ENCODE data around the gene HSF4. TPM values are rescaled to one million over a fixed set of nuclear protein-coding genes. Genes with fewer than 3 reads are reported as not detected.

HSF4 gene
- total RNA-seq, 1 experiment from 2014 or later, result 13.9 TPM

DNA sequence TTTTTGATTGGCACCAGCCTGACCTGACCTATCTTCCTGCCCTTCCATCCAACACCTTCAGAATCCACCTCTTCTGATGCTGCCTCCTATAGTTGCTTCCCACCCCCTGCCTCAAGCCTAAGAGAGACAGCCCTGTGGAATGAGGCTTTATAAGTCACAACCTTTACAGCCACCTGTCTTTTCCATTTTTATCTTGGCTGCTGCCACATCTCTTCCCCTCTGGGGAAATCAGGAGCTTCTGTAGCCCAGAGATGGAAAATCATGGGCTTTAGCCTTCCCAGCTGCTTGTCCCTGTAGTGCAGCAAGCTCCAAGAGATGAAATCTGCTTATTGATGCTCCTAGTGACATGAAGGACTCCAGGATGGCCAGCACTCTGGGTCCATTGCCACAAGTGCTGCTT is 36.1 kb upstream of the HSF4 start:
- H3K9me3 ChIP-seq (ENCODE audit: low read depth, low read length, poor library complexity, severe bottlenecking), result no peaks in the 10 kb centered on the region
- ChIA-PET POLR2A (ENCODE audit: low non-redundant PET) (no interaction called here), CTCF (no interaction called here)
- H3K4me3 ChIP-seq (ENCODE audit: low read depth, low read length, poor library complexity, severe bottlenecking), result no peak overlapping the region
- no peak for DNase-seq (ENCODE audit: low spot score)
- TF ChIP-seq, protein P1, sequence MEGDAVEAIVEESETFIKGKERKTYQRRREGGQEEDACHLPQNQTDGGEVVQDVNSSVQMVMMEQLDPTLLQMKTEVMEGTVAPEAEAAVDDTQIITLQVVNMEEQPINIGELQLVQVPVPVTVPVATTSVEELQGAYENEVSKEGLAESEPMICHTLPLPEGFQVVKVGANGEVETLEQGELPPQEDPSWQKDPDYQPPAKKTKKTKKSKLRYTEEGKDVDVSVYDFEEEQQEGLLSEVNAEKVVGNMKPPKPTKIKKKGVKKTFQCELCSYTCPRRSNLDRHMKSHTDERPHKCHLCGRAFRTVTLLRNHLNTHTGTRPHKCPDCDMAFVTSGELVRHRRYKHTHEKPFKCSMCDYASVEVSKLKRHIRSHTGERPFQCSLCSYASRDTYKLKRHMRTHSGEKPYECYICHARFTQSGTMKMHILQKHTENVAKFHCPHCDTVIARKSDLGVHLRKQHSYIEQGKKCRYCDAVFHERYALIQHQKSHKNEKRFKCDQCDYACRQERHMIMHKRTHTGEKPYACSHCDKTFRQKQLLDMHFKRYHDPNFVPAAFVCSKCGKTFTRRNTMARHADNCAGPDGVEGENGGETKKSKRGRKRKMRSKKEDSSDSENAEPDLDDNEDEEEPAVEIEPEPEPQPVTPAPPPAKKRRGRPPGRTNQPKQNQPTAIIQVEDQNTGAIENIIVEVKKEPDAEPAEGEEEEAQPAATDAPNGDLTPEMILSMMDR (conservative IDR thresholded peaks at IDR 0.05; ENCODE audit: low read depth, low read length), result no peak
- TF ChIP-seq EZH2 (IDR thresholded peaks at IDR 0.05; ENCODE audit: borderline replicate concordance, low read depth, low read length, poor library complexity, severe bottlenecking), result no peak
- H3K27me3 ChIP-seq (replicated peaks; ENCODE audit: insufficient read depth, low read depth, low read length, poor library complexity), result no peaks in the 10 kb centered on the region
- no TSS peak for BruUV-seq (replicated peaks)
- H3K27ac ChIP-seq (ENCODE audit: low read depth, low read length, poor library complexity, severe bottlenecking), result no peak overlapping the region
- no peaks in the 10 kb centered on the region for H3K4me1 ChIP-seq (ENCODE audit: insufficient read depth, low read length, poor library complexity, severe bottlenecking)
- peaks cover 29% of the 10 kb centered on the region for H3K36me3 ChIP-seq (ENCODE audit: insufficient read depth, low read length, poor library complexity, severe bottlenecking)
- intact Hi-C loops (cut with micrococcal nuclease; ENCODE audit: unreplicated experiment), result no loop called here

DNA sequence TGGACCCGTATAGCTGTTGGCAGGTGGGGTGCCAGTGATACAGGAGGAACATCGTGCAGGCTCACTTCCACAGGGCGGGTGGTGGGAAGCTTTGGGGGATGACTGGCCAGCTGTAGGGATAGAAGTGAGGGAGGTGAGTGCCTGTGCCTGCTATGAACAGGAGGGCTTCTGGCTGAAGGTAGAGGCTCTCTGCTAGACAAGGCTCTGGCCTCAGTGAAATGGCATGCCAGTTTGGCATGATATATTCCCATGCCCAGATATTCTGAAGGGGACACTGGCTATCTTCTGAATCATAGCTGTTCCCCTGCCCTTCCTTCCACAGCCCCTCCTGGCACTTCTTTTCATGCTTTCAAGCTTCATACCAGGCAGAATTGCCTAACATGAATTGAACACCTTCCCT is 35.7 kb upstream of the HSF4 start:
- Histone ChIP-seq H3K27me3 (replicated peaks; ENCODE audit: insufficient read depth, low read depth, low read length, poor library complexity) (no peaks in the 10 kb centered on the region), H3K4me3 (ENCODE audit: low read depth, low read length, poor library complexity, severe bottlenecking) (no peak overlapping the region), H3K9me3 (ENCODE audit: low read depth, low read length, poor library complexity, severe bottlenecking) (no peaks in the 10 kb centered on the region), H3K4me1 (ENCODE audit: insufficient read depth, low read length, poor library complexity, severe bottlenecking) (no peaks in the 10 kb centered on the region), H3K27ac (ENCODE audit: low read depth, low read length, poor library complexity, severe bottlenecking) (no peak overlapping the region), H3K36me3 (ENCODE audit: insufficient read depth, low read length, poor library complexity, severe bottlenecking) (peaks cover 26% of the 10 kb centered on the region)
- ChIA-PET CTCF (no interaction called here), POLR2A (ENCODE audit: low non-redundant PET) (no interaction called here)
- no TSS peak for BruUV-seq (replicated peaks)
- no peak for DNase-seq (ENCODE audit: low spot score)
- intact Hi-C loops (cut with micrococcal nuclease; ENCODE audit: unreplicated experiment), result no loop called here
- TF ChIP-seq EZH2 (IDR thresholded peaks at IDR 0.05; ENCODE audit: borderline replicate concordance, low read depth, low read length, poor library complexity, severe bottlenecking), result no peak
- TF ChIP-seq, protein P1 (conservative IDR thresholded peaks at IDR 0.05; ENCODE audit: low read depth, low read length), result no peak

- no peaks in the 10 kb centered on the region for H3K4me1 ChIP-seq (ENCODE audit: insufficient read depth, low read length, poor library complexity, severe bottlenecking)
- DNase-seq (ENCODE audit: low spot score), result no peak
- intact Hi-C loops (cut with micrococcal nuclease; ENCODE audit: unreplicated experiment), result no loop called here
- H3K36me3 ChIP-seq (ENCODE audit: insufficient read depth, low read length, poor library complexity, severe bottlenecking), result peaks cover 27% of the 10 kb centered on the region
- POLR2A ChIA-PET (ENCODE audit: low non-redundant PET), result no interaction called here
- no peak overlapping the region for H3K27ac ChIP-seq (ENCODE audit: low read depth, low read length, poor library complexity, severe bottlenecking)
- H3K27me3 ChIP-seq (replicated peaks; ENCODE audit: insufficient read depth, low read depth, low read length, poor library complexity), result no peaks in the 10 kb centered on the region
- TF ChIP-seq, protein P1 (conservative IDR thresholded peaks at IDR 0.05; ENCODE audit: low read depth, low read length), result no peak
- no peak for TF ChIP-seq EZH2 (IDR thresholded peaks at IDR 0.05; ENCODE audit: borderline replicate concordance, low read depth, low read length, poor library complexity, severe bottlenecking)
- H3K9me3 ChIP-seq (ENCODE audit: low read depth, low read length, poor library complexity, severe bottlenecking), result no peaks in the 10 kb centered on the region
- BruUV-seq (replicated peaks), result no TSS peak
- CTCF ChIA-PET, result no interaction called here
- H3K4me3 ChIP-seq (ENCODE audit: low read depth, low read length, poor library complexity, severe bottlenecking), result no peak overlapping the region
These were observed 35.1 kb upstream of the HSF4 start for GRCh38 chr16:67129422-67129821.

All from A673 (cell line).